Activated CD8-positive, alpha-beta T cell treated with anti-CD3 and anti-CD28 coated beads for 36 hours (primary cell): ENCODE measurements around the gene GBP4. TPM values are rescaled to one million over a fixed set of nuclear protein-coding genes. Genes with fewer than 3 reads are reported as not detected.

Experiments used
- ATAC-seq: fragments of 200-7000 bp; cut with Tn5 transposase; one replicate; pipeline ENCODE4 v1.10.0; 2021; ENCODE audit warnings: mild to moderate bottlenecking, moderate library complexity
- CTCF ChIA-PET: fragments of 350-600 bp; sonication (Branson Sonifier 250); formaldehyde crosslinking; loops from one replicate; lab custom pipeline; 2021; ENCODE audit warnings: antibody characterized with exemption; lab: Charles Lee
- POLR2A ChIA-PET: fragments of 350-600 bp; sonication (Branson Sonifier 250); formaldehyde crosslinking; loops from one replicate; lab custom pipeline; 2021; ENCODE audit warnings: antibody characterized with exemption; lab: Charles Lee
- DNase-seq: peaks from one replicate; pipeline ENCODE4 v3.0.0-alpha.2; 2020
- H3K27ac Mint-ChIP-seq: one replicate; pipeline ENCODE4 v1.8.0; 2021; ENCODE audit warnings: mild to moderate bottlenecking, mixed read lengths
- H3K27me3 Mint-ChIP-seq: one replicate; pipeline ENCODE4 v1.8.0; 2021; ENCODE audit warnings: mixed read lengths
- H3K36me3 Mint-ChIP-seq: one replicate; pipeline ENCODE4 v1.8.0; 2021; ENCODE audit warnings: low read depth, mixed read lengths
- H3K4me1 Mint-ChIP-seq: one replicate; pipeline ENCODE4 v1.8.0; 2021; ENCODE audit warnings: low read depth, mixed read lengths
- H3K4me3 Mint-ChIP-seq: one replicate; pipeline ENCODE4 v1.8.0; 2021; ENCODE audit warnings: mild to moderate bottlenecking, moderate library complexity, mixed read lengths
- H3K9me3 Mint-ChIP-seq: one replicate; pipeline ENCODE4 v1.8.0; 2021; ENCODE audit warnings: mixed read lengths
- CTCF ChIP-seq: fragments of 200-600 bp; IDR thresholded peaks from one replicate; pipeline ENCODE4 v1.8.0; 2022; ENCODE audit warnings: antibody characterized with exemption, mild to moderate bottlenecking
- intact Hi-C: fragments of 100-400 bp; cut with micrococcal nuclease; formaldehyde crosslinking; loops from one replicate; pipeline ENCODE4 v1.10.0; 2022
- total RNA-seq, 2 experiments: library from RNA; stranded (reverse); gene quantifications; one replicate each; pipeline ENCODE4 v1.2.3, GENCODE V29; 2021

GBP4 gene
- total RNA-seq, 2 experiments from 2014 or later, result 34.2 to 38.3 TPM

GRCh38 chr1:89200663-89201062, 1.9 kb upstream of the GBP4 start:
- Mint-ChIP-seq H3K27me3 (no peaks in the 10 kb centered on the region), H3K4me1 (peaks cover 60% of the 10 kb centered on the region), H3K4me3 (peak overlapping the region; percentile 48), H3K36me3 (peaks cover 35% of the 10 kb centered on the region), H3K9me3 (peaks cover 17% of the 10 kb centered on the region), H3K27ac (peak overlapping the region; percentile 97)
- CTCF ChIA-PET, result interaction anchor here (1.1 kb wide), 1 partner anchor 216 kb away, joined by 3 read pairs; no protein-coding TSS in a partner anchor
- ATAC-seq (peak; percentile 52), DNase-seq (no peak)
- intact Hi-C loops, result no loop called here
- no peak for TF ChIP-seq CTCF
- POLR2A ChIA-PET, result interaction anchor here (0.8 to 3.1 kb wide), 6 partner anchors 11 to 101 kb away, joined by 3 to 58 read pairs (median 5); partner anchors contain the start of genes GBP2 and GBP5

DNA sequence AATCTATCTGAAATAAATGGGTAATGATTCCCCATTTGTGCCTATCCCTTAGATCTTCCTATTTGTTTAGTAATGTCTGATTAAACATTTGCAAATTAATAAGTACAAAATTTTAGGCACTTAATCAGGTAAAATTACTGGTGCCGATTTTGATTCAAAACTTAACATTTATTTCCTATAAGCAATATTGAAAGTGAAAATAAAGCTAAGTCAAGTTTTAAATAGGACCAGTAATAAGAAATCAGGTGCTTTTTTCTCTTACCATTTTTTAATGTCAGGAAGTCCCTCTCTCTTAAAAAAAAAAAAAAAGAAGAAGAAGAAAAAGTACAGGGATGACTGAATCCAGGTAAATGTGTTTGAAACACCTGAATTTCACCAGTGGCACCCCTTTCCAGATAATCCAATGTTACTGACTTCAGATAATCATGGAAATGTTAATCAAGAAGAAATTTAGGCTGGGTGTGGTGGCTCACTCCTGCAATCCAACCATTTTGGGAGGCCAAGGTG, 836 bp upstream of the GBP4 start:
- Mint-ChIP-seq H3K27ac (peak overlapping the region; percentile 97), H3K4me3 (peak overlapping the region; percentile 92), H3K27me3 (no peaks in the 10 kb centered on the region), H3K36me3 (peaks cover 36% of the 10 kb centered on the region), H3K9me3 (peaks cover 11% of the 10 kb centered on the region), H3K4me1 (peaks cover 70% of the 10 kb centered on the region)
- TF ChIP-seq CTCF, result no peak
- ChIA-PET CTCF (interaction anchor here (1.1 to 2.3 kb wide), 4 partner anchors 77 to 215 kb away, joined by 3 to 8 read pairs (median 4); no protein-coding TSS in a partner anchor), POLR2A (interaction anchor here (1.0 to 3.1 kb wide), 9 partner anchors 10 to 198 kb away, joined by 3 to 58 read pairs (median 6); partner anchors contain the start of genes GBP2 and GBP5)
- no peak for DNase-seq
- intact Hi-C loops, result loop anchor here (1.0 to 5.0 kb wide), 5 partner anchors 58 to 253 kb away; partner anchors contain the start of gene GBP5
- ATAC-seq, result no peak

DNA sequence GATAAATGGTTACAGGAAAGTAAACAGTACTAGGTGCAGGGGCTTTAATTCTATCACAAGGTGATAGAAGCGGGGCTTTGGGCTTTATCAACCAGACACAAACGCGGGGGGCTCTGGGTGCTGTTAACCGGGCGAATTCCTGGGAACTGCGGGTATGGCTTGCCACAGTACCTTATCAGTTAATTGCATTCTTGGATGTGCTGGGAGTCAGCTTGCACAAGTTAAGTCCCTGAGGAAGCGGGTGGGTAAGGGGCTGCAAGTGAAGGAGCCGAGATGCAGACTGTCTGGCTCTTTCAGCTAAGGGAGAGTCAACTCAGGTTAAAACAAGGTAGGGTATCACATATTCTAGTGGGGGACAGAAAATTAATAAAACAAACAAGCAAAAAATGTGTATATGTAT, 661 bp downstream of the GBP4 start:
- no peaks in the 10 kb centered on the region for H3K9me3 Mint-ChIP-seq
- TF ChIP-seq CTCF, result no peak
- peaks cover 74% of the 10 kb centered on the region for H3K4me1 Mint-ChIP-seq
- intact Hi-C loops, result loop anchor here (2.0 to 5.0 kb wide), 4 partner anchors 59 to 254 kb away; partner anchors contain the start of gene GBP5
- ChIA-PET POLR2A (interaction anchor here (0.9 to 3.1 kb wide), 21 partner anchors 8 to 165 kb away, joined by 3 to 58 read pairs (median 4); partner anchors contain the start of genes GBP1, GBP2, GBP5 and GBP6), CTCF (interaction anchor here (0.9 to 2.4 kb wide), 11 partner anchors 10 to 256 kb away, joined by 3 to 10 read pairs (median 4); partner anchors contain the start of genes GBP2 and GBP5)
- ATAC-seq (peak; percentile 3), DNase-seq (no peak)
- no peaks in the 10 kb centered on the region for H3K27me3 Mint-ChIP-seq
- H3K27ac Mint-ChIP-seq, result peak overlapping the region; percentile 97
- H3K4me3 Mint-ChIP-seq, result peak overlapping the region; percentile 92
- H3K36me3 Mint-ChIP-seq, result peaks cover 40% of the 10 kb centered on the region

DNA sequence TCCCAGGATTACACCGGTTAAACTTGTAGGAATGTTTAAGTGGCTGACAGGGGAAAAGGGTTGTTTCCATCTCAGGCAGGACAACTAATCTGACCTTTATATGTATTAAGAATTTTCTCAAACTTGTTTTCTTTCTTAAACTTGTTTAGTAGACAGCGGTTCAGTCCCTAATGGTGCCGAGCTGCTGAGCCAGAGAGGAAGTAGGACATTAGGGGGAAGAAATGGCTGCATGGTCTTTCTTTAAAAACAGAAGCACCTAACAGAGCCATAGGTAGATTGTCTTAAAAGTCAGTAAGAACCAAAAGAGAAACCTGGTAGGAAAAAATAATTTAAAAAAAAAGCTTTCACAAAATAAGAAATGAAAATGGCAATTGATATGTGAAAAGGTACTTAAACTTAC, 3.3 kb downstream of the GBP4 start:
- Mint-ChIP-seq H3K27ac (peak overlapping the region; percentile 81), H3K36me3 (peaks cover 53% of the 10 kb centered on the region), H3K27me3 (no peaks in the 10 kb centered on the region), H3K4me3 (peak overlapping the region; percentile 92), H3K4me1 (peaks cover 54% of the 10 kb centered on the region), H3K9me3 (no peaks in the 10 kb centered on the region)
- intact Hi-C loops, result loop anchor here (5.0 kb wide), 3 partner anchors 62 to 257 kb away; partner anchors contain the start of gene GBP5
- no peak for TF ChIP-seq CTCF
- ChIA-PET CTCF (interaction anchor here (1.0 to 1.7 kb wide), 5 partner anchors 9 to 197 kb away, joined by 3 to 4 read pairs (median 4); partner anchors contain the start of gene GBP6), POLR2A (interaction anchor here (0.8 to 1.5 kb wide), 5 partner anchors 15 to 79 kb away, joined by 3 to 4 read pairs (median 3); partner anchors contain the start of gene GBP2)
- ATAC-seq (no peak), DNase-seq (no peak)

DNA sequence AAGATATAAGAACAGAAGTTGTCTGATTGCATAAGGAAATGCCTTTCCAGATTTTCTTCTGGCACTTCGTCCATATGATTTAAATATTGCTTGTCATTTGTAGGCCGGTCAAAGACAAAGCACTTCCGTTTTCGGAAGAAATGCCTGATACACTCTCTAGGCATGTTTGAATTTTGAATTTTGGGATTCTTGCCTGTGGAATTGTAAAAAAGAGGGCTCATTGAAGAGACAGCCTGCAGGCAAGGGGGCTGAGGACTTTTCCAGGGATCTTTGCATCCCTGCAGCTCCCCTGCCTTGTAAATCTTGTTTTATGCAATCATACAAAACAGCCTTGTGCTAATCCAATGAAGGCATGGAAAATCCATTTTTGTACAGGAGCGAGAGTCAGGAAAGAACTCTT, 7.4 kb downstream of the GBP4 start:
- Mint-ChIP-seq H3K9me3 (no peaks in the 10 kb centered on the region), H3K4me1 (peaks cover 49% of the 10 kb centered on the region), H3K27me3 (no peaks in the 10 kb centered on the region), H3K4me3 (no peak overlapping the region), H3K27ac (no peak overlapping the region), H3K36me3 (peaks cover 77% of the 10 kb centered on the region)
- no peak for ATAC-seq
- CTCF ChIA-PET, result no interaction called here
- intact Hi-C loops, result no loop called here
- POLR2A ChIA-PET, result interaction anchor here (1.4 kb wide), 1 partner anchor 68 kb away, joined by 3 read pairs; no protein-coding TSS in a partner anchor
- no peak for TF ChIP-seq CTCF
- DNase-seq, result no peak
